Osteoblast (primary cell): ENCODE measurements around the gene ACOT12. TPM values are rescaled to one million over a fixed set of nuclear protein-coding genes. Genes with fewer than 3 reads are reported as not detected.

Source experiments
- DNase-seq: peaks from one replicate; pipeline ENCODE4 v3.0.0; 2011; ENCODE audit warnings: low spot score, mixed read lengths; ENCODE audit not compliant: insufficient read length; ENCODE audit errors: missing footprints
- H2AFZ ChIP-seq: 2 replicates; pipeline ENCODE4 v1.6.0; 2011; ENCODE audit warnings: mild to moderate bottlenecking, low read length
- H3K27ac ChIP-seq: 2 replicates; pipeline ENCODE4 v1.5.1; 2011; ENCODE audit warnings: mild to moderate bottlenecking, low read depth, low read length, moderate library complexity
- H3K27me3 ChIP-seq: 2 replicates; pipeline ENCODE4 v1.6.0; 2012; ENCODE audit warnings: mild to moderate bottlenecking, control low read depth, inconsistent platforms, low read length, moderate library complexity; ENCODE audit not compliant: insufficient read depth
- H3K36me3 ChIP-seq: 2 replicates; pipeline ENCODE4 v1.5.1; 2011; ENCODE audit warnings: mild to moderate bottlenecking, low read length, control low read depth, moderate library complexity; ENCODE audit not compliant: insufficient read depth
- H3K4me1 ChIP-seq: 2 replicates; pipeline ENCODE4 v1.5.1; 2011; ENCODE audit warnings: mild to moderate bottlenecking, low read length, control low read depth, moderate library complexity; ENCODE audit not compliant: insufficient read depth
- H3K4me2 ChIP-seq: 2 replicates; pipeline ENCODE4 v1.6.0; 2011; ENCODE audit warnings: mild to moderate bottlenecking, low read length; ENCODE audit not compliant: insufficient read depth
- H3K4me3 ChIP-seq: fragments of 200-600 bp; sonication (generic); 3 replicates; pipeline ENCODE4 v1.5.1; 2012; ENCODE audit warnings: mild to moderate bottlenecking, low read length, inconsistent platforms; ENCODE audit not compliant: insufficient read depth
- H3K79me2 ChIP-seq: 2 replicates; pipeline ENCODE4 v1.6.0; 2012; ENCODE audit warnings: mild to moderate bottlenecking, low read length, control low read depth, inconsistent platforms; ENCODE audit not compliant: insufficient read depth
- H3K9me3 ChIP-seq: 2 replicates; pipeline ENCODE4 v1.5.1; 2011; ENCODE audit warnings: low read depth, low read length, control low read depth
- H4K20me1 ChIP-seq: 2 replicates; pipeline ENCODE4 v1.6.0; 2012; ENCODE audit warnings: mild to moderate bottlenecking, low read length, control low read depth; ENCODE audit not compliant: insufficient read depth
- total RNA-seq: library from RNA; depleted of rRNA; stranded (reverse); fragments of >200 nt; gene quantifications from 2 replicates; pipeline ENCODE4 v1.2.3, GENCODE V29; 2012
- TF ChIP-seq, protein P1 (sequence below): IDR thresholded peaks from 2 replicates; pipeline ENCODE4 v1.5.1; 2011; ENCODE audit warnings: mild to moderate bottlenecking, low read depth, low read length, moderate library complexity; ENCODE audit errors: extremely low read depth

Gene ACOT12
- total RNA-seq, 1 donor: not detected

DNA sequence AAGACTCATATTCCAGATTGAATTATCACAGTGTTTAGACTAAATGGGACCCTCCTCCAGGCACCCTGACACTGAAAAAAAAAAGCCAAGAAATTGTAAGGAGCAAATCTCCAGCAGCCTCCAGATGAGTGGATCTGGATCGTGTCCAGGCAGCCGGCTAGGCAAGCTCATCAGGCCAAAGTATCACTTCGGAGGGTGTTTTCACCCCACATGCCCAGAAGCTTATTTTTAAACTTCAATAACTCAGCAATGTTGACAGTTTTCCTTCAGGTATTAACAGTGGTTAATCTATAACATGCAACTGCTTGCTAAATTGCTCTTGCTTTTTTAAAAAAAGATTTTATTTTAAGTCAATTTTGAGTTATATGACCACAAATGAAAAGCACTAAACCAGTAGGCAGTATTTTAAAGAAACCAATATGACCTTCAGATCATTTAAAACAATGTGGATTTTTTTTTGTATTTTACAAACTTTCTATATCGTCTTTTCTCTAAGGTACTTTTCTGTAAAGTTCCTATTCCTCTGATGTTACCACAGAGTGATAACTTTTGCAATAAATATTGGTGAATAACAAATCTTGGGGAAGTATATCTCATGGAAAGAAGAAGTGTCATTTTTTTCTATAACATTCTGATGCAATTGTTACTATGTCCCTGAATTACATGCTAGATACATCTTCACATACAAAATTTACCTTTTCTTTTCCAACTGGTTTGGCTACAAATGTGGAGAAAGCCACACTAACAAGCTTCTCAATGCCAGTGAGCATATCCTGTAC lies 30.7 kb downstream of the ACOT12 start:
- Histone ChIP-seq H4K20me1 (no peaks in the 10 kb centered on the region), H2AFZ (no peak overlapping the region), H3K27me3 (no peaks in the 10 kb centered on the region), H3K4me1 (no peaks in the 10 kb centered on the region), H3K4me2 (no peak overlapping the region), H3K79me2 (no peaks in the 10 kb centered on the region), H3K9me3 (no peaks in the 10 kb centered on the region), H3K36me3 (no peaks in the 10 kb centered on the region), H3K4me3 (no peak overlapping the region), H3K27ac (no peak overlapping the region)
- TF ChIP-seq, protein P1, sequence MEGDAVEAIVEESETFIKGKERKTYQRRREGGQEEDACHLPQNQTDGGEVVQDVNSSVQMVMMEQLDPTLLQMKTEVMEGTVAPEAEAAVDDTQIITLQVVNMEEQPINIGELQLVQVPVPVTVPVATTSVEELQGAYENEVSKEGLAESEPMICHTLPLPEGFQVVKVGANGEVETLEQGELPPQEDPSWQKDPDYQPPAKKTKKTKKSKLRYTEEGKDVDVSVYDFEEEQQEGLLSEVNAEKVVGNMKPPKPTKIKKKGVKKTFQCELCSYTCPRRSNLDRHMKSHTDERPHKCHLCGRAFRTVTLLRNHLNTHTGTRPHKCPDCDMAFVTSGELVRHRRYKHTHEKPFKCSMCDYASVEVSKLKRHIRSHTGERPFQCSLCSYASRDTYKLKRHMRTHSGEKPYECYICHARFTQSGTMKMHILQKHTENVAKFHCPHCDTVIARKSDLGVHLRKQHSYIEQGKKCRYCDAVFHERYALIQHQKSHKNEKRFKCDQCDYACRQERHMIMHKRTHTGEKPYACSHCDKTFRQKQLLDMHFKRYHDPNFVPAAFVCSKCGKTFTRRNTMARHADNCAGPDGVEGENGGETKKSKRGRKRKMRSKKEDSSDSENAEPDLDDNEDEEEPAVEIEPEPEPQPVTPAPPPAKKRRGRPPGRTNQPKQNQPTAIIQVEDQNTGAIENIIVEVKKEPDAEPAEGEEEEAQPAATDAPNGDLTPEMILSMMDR: no peak
- no peak for DNase-seq

DNA sequence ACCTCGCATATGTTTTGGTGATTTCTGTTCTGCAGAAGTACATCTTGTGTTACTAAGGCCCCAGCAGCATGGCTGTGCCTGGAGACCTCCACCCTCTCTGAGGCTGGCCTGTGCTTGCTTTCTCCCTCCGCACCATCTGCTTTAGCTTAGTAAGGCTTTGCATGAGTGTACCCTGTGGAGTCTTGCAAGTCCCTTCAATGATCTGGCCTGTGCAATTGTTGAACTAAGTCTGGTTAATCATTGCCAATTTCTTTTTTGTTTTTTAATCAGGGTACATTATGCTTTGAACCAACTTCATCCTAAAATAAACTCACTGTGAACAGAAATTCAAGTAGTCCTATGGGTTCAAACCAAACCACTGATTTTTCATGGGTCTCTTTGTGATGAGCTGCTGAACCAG lies 32.3 kb downstream of the ACOT12 start:
- no peaks in the 10 kb centered on the region for H3K9me3 ChIP-seq
- H4K20me1 ChIP-seq: no peaks in the 10 kb centered on the region
- no peak overlapping the region for H3K4me3 ChIP-seq
- H3K4me2 ChIP-seq: no peak overlapping the region
- H3K4me1 ChIP-seq: no peaks in the 10 kb centered on the region
- no peak overlapping the region for H3K27ac ChIP-seq
- no peak overlapping the region for H2AFZ ChIP-seq
- DNase-seq: no peak
- no peaks in the 10 kb centered on the region for H3K27me3 ChIP-seq
- no peaks in the 10 kb centered on the region for H3K79me2 ChIP-seq
- TF ChIP-seq, protein P1: no peak
- H3K36me3 ChIP-seq: no peaks in the 10 kb centered on the region

DNA sequence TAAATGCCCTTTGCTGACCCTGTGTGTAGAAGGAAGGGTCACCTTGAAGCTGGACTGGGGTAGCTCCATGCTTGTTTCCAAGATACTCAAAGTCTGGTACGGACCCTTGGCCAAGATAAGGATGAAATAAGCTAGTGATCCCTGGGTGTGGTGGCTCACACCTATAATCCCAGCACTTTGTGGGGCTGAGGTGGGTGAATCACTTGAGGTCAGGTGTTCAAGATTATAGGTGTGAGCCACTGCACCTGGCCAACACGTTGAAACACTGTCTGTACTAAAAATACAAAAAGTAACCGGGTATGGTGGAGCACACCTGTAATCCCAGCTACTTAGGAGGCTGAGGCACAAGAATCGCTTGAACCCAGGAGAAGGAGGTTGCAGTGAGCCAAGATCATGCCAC lies 33.3 kb downstream of the ACOT12 start:
- H2AFZ ChIP-seq: no peak overlapping the region
- H3K4me2 ChIP-seq: no peak overlapping the region
- H3K4me1 ChIP-seq: no peaks in the 10 kb centered on the region
- H4K20me1 ChIP-seq: no peaks in the 10 kb centered on the region
- no peak for DNase-seq
- TF ChIP-seq, protein P1: no peak
- H3K36me3 ChIP-seq: no peaks in the 10 kb centered on the region
- H3K27me3 ChIP-seq: no peaks in the 10 kb centered on the region
- H3K9me3 ChIP-seq: no peaks in the 10 kb centered on the region
- H3K4me3 ChIP-seq: no peak overlapping the region
- no peaks in the 10 kb centered on the region for H3K79me2 ChIP-seq
- H3K27ac ChIP-seq: no peak overlapping the region

- no peaks in the 10 kb centered on the region for H3K27me3 ChIP-seq
- H3K9me3 ChIP-seq: no peaks in the 10 kb centered on the region
- no peaks in the 10 kb centered on the region for H4K20me1 ChIP-seq
- H3K36me3 ChIP-seq: no peaks in the 10 kb centered on the region
- H3K4me2 ChIP-seq: no peak overlapping the region
- no peak overlapping the region for H2AFZ ChIP-seq
- no peaks in the 10 kb centered on the region for H3K4me1 ChIP-seq
- TF ChIP-seq, protein P1: no peak
- H3K27ac ChIP-seq: no peak overlapping the region
- H3K79me2 ChIP-seq: no peaks in the 10 kb centered on the region
- no peak overlapping the region for H3K4me3 ChIP-seq
- no peak for DNase-seq
These were observed 34.1 kb downstream of the ACOT12 start for GRCh38 chr5:81359881-81360280.
